ENCODE results near the gene B3GAT1. TPM values are rescaled to one million over a fixed set of nuclear protein-coding genes. Genes with fewer than 3 reads are reported as not detected.
"Not testable (repeated sequence)": the region's sequence is repeated elsewhere in the genome, so short reads cannot be mapped to it uniquely, and the experiment has no call there.

Gene B3GAT1
- total and polyA plus RNA-seq, 2 donors (not counting 1 experiment from before 2014, with no cell fraction given): 0.06 TPM; not detected in 1

- WGBS (ENCODE audit: insufficient coverage): 67% methylated on average over 2 of the region's 8 CpGs
- no peaks in the 10 kb centered on the region for H3K27me3 ChIP-seq (replicated peaks in 1 of 4; ENCODE audit: control extremely low read depth in 1 of 4, control insufficient read depth in 3 of 4, insufficient read depth in 4 of 4, low read length in 3 of 4)
- no peak overlapping the region for H2AFZ ChIP-seq (ENCODE audit: insufficient read depth, low read depth, low read length, poor library complexity, severe bottlenecking)
- no peak overlapping the region for H3K27ac ChIP-seq (ENCODE audit: low read length in 2 of 2)
- no peaks in the 10 kb centered on the region for H3K4me1 ChIP-seq (ENCODE audit: control insufficient read depth in 2 of 2, insufficient read depth in 2 of 2, low read length in 2 of 2)
- Mint-ChIP-seq H3K4me1 (no peaks in the 10 kb centered on the region), H3K4me3 (no peak overlapping the region), H3K27ac (no peak overlapping the region), H3K27me3 (peaks cover 12% of the 10 kb centered on the region), H3K9me3 (ENCODE audit: insufficient read depth) (no peaks in the 10 kb centered on the region)
- H3K79me2 ChIP-seq (ENCODE audit: control insufficient read depth, insufficient read depth, low read length): no peaks in the 10 kb centered on the region
- peaks cover 0 to 31% (median 4%) of the 10 kb centered on the region in 3 donors for H3K9me3 ChIP-seq (ENCODE audit: control extremely low read depth in 1 of 3, control insufficient read depth in 2 of 3, insufficient read depth in 1 of 3, low read length in 2 of 3)
- H3K4me3 ChIP-seq (ENCODE audit: control extremely low read depth in 1 of 5, extremely low read depth in 1 of 5, insufficient read depth in 1 of 5, low read depth in 2 of 5, low read length in 4 of 5): no peak overlapping the region
- H3K36me3 ChIP-seq (replicated peaks in 1 of 2; ENCODE audit: control extremely low read depth in 1 of 2, control insufficient read depth in 1 of 2, extremely low read depth in 1 of 2, insufficient read depth in 2 of 2, low read length in 1 of 2): no peaks in the 10 kb centered on the region
- H3K4me2 ChIP-seq (replicated peaks; ENCODE audit: low read depth, low read length, poor library complexity, severe bottlenecking): no peak overlapping the region
- POLR2A ChIA-PET: no interaction called here
- TF ChIP-seq, protein P1, sequence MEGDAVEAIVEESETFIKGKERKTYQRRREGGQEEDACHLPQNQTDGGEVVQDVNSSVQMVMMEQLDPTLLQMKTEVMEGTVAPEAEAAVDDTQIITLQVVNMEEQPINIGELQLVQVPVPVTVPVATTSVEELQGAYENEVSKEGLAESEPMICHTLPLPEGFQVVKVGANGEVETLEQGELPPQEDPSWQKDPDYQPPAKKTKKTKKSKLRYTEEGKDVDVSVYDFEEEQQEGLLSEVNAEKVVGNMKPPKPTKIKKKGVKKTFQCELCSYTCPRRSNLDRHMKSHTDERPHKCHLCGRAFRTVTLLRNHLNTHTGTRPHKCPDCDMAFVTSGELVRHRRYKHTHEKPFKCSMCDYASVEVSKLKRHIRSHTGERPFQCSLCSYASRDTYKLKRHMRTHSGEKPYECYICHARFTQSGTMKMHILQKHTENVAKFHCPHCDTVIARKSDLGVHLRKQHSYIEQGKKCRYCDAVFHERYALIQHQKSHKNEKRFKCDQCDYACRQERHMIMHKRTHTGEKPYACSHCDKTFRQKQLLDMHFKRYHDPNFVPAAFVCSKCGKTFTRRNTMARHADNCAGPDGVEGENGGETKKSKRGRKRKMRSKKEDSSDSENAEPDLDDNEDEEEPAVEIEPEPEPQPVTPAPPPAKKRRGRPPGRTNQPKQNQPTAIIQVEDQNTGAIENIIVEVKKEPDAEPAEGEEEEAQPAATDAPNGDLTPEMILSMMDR (IDR thresholded peaks at IDR 0.05): no peak
- no peak for TF ChIP-seq EZH2 (IDR thresholded peaks at IDR 0.05; ENCODE audit: borderline replicate concordance, insufficient read depth, low read depth, low read length, poor library complexity, severe bottlenecking)
- ATAC-seq (ENCODE audit: low read depth) (no peak), DNase-seq (no peak)
- intact Hi-C loops (cut with micrococcal nuclease): no loop called here
- no peaks in the 10 kb centered on the region for H4K20me1 ChIP-seq (ENCODE audit: control insufficient read depth, insufficient read depth, low read length, poor library complexity, severe bottlenecking)
- H3K9ac ChIP-seq (ENCODE audit: low read length): no peak overlapping the region
- CTCF ChIA-PET: no interaction called here
These were observed 48.1 kb upstream of the B3GAT1 start for GRCh38 chr11:134460062-134460561.

DNA sequence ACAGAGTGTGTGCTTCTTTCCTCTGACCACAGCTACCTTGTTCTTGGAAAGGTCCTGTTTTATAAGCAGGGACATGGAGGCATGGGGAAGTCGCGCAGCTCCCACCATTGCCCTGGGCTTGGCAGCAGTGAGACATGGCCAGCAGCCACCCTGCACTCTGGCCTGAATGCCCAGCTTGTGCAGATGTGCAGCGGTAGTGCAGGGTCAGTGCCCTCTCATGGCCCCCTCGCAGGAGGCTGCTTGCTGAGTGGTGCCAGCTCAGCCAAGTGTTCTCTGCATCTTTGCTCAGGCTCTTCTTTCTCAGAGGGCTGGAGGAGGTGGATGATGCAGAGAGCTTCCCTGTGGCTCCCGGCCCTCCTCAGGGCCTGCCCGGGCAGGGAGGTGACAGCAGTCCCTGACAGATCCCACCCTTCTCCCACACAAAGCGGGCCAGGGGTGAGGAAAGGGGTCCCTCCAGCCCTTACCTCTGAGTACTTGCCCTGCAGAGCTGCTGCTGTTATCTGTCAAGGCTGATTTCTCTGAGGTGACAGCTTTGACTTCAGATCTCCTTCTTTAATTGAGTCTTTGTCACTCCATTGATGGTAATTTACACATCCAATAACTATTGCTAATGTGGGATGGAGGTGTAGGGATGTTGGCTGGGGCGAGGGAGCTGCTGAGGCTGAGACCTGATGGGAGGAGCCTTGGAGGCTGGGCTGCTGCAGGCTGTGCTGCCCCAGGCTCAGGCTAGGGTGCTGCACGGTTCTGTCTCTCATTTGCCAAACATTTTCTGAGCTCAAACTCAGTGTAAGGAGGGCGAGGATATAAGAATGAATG lies 47.4 kb upstream of the B3GAT1 start:
- H3K27me3 Mint-ChIP-seq: peaks cover 7% of the 10 kb centered on the region
- Histone ChIP-seq H3K9ac (ENCODE audit: low read length) (no peak overlapping the region), H3K27ac (ENCODE audit: low read length in 2 of 2) (no peak overlapping the region), H3K79me2 (ENCODE audit: control insufficient read depth, insufficient read depth, low read length) (no peaks in the 10 kb centered on the region), H3K27me3 (replicated peaks in 1 of 4; ENCODE audit: control extremely low read depth in 1 of 4, control insufficient read depth in 3 of 4, insufficient read depth in 4 of 4, low read length in 3 of 4) (no peaks in the 10 kb centered on the region), H2AFZ (ENCODE audit: insufficient read depth, low read depth, low read length, poor library complexity, severe bottlenecking) (no peak overlapping the region), H3K4me1 (ENCODE audit: control insufficient read depth in 2 of 2, insufficient read depth in 2 of 2, low read length in 2 of 2) (no peaks in the 10 kb centered on the region), H3K36me3 (replicated peaks in 1 of 2; ENCODE audit: control extremely low read depth in 1 of 2, control insufficient read depth in 1 of 2, extremely low read depth in 1 of 2, insufficient read depth in 2 of 2, low read length in 1 of 2) (no peaks in the 10 kb centered on the region), H3K9me3 (ENCODE audit: control extremely low read depth in 1 of 3, control insufficient read depth in 2 of 3, insufficient read depth in 1 of 3, low read length in 2 of 3) (peaks cover 0 to 31% (median 4%) of the 10 kb centered on the region in 3 donors), H3K4me3 (ENCODE audit: control extremely low read depth in 1 of 5, extremely low read depth in 1 of 5, insufficient read depth in 1 of 5, low read depth in 2 of 5, low read length in 4 of 5) (no peak overlapping the region), H3K4me2 (replicated peaks; ENCODE audit: low read depth, low read length, poor library complexity, severe bottlenecking) (no peak overlapping the region), H4K20me1 (ENCODE audit: control insufficient read depth, insufficient read depth, low read length, poor library complexity, severe bottlenecking) (no peaks in the 10 kb centered on the region)
- no peak overlapping the region for H3K27ac Mint-ChIP-seq
- DNase-seq: no peak
- no peak for ATAC-seq (ENCODE audit: low read depth)
- no peak for TF ChIP-seq EZH2 (IDR thresholded peaks at IDR 0.05; ENCODE audit: borderline replicate concordance, insufficient read depth, low read depth, low read length, poor library complexity, severe bottlenecking)
- TF ChIP-seq, protein P1 (IDR thresholded peaks at IDR 0.05): no peak
- POLR2A ChIA-PET: no interaction called here
- no peaks in the 10 kb centered on the region for H3K4me1 Mint-ChIP-seq
- H3K9me3 Mint-ChIP-seq (ENCODE audit: insufficient read depth): no peaks in the 10 kb centered on the region
- intact Hi-C loops (cut with micrococcal nuclease): no loop called here
- CTCF ChIA-PET: no interaction called here
- 52% methylated on average over 6 of the region's 10 CpGs for WGBS (ENCODE audit: insufficient coverage)
- H3K4me3 Mint-ChIP-seq: no peak overlapping the region

DNA sequence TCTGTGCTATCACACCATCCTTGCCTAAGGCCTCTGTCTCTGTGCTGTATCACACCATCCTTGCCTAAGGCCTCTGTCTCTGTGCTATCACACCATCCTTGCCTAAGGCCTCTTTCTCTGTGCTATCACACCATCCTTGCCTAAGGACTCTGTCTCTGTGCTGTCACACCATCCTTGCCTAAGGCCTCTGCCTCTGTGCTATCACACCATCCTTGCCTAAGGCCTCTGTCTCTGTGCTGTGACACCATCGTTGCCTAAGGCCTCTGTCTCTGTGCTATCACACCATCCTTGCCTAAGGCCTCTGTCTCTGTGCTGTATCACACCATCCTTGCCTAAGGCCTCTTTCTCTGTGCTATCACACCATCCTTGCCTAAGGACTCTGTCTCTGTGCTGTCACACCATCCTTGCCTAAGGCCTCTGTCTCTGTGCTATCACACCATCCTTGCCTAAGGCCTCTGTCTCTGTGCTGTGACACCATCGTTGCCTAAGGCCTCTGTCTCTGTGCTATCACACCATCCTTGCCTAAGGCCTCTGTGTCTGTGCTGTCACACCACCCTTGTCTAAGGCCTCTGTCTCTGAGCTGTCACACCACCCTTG lies 45.5 kb upstream of the B3GAT1 start:
- H3K36me3 ChIP-seq (replicated peaks in 1 of 2; ENCODE audit: control extremely low read depth in 1 of 2, control insufficient read depth in 1 of 2, extremely low read depth in 1 of 2, insufficient read depth in 2 of 2, low read length in 1 of 2); H3K4me1 ChIP-seq (ENCODE audit: control insufficient read depth in 2 of 2, insufficient read depth in 2 of 2, low read length in 2 of 2); H4K20me1 ChIP-seq (ENCODE audit: control insufficient read depth, insufficient read depth, low read length, poor library complexity, severe bottlenecking); H3K27me3 ChIP-seq (replicated peaks in 1 of 4; ENCODE audit: control extremely low read depth in 1 of 4, control insufficient read depth in 3 of 4, insufficient read depth in 4 of 4, low read length in 3 of 4); H3K27ac Mint-ChIP-seq; intact Hi-C loops (cut with micrococcal nuclease); H3K4me1 Mint-ChIP-seq; H3K27ac ChIP-seq (ENCODE audit: low read length in 2 of 2); CTCF ChIA-PET; H3K4me2 ChIP-seq (replicated peaks; ENCODE audit: low read depth, low read length, poor library complexity, severe bottlenecking); H2AFZ ChIP-seq (ENCODE audit: insufficient read depth, low read depth, low read length, poor library complexity, severe bottlenecking); POLR2A ChIA-PET; H3K9ac ChIP-seq (ENCODE audit: low read length); H3K9me3 Mint-ChIP-seq (ENCODE audit: insufficient read depth); H3K4me3 ChIP-seq (ENCODE audit: control extremely low read depth in 1 of 5, extremely low read depth in 1 of 5, insufficient read depth in 1 of 5, low read depth in 2 of 5, low read length in 4 of 5); ATAC-seq (ENCODE audit: low read depth); H3K27me3 Mint-ChIP-seq; DNase-seq; H3K4me3 Mint-ChIP-seq; H3K79me2 ChIP-seq (ENCODE audit: control insufficient read depth, insufficient read depth, low read length): not testable (repeated sequence)
- WGBS (ENCODE audit: insufficient coverage): 67% methylated on average over 1 of the region's 2 CpGs
- peaks cover 0 to 41% (median 4%) of the 10 kb centered on the region in 3 donors for H3K9me3 ChIP-seq (ENCODE audit: control extremely low read depth in 1 of 3, control insufficient read depth in 2 of 3, insufficient read depth in 1 of 3, low read length in 2 of 3)

Data from B cell (primary cell).